GM23248 (cell line): ENCODE results near the gene SPDYA. TPM values are rescaled to one million over a fixed set of nuclear protein-coding genes. Genes with fewer than 3 reads are reported as not detected.

ENCODE experiments used
- DNase-seq: peaks from one replicate; pipeline ENCODE4 v3.0.0-alpha.2; 2015
- H2AFZ ChIP-seq: fragments of 200-600 bp; sonication (generic); 2 replicates; pipeline ENCODE4 v1.6.1; 2016; ENCODE audit warnings: antibody characterized with exemption
- H3F3A ChIP-seq: fragments of 200-600 bp; sonication (generic); 2 replicates; pipeline ENCODE4 v1.6.1; 2016; ENCODE audit warnings: mild to moderate bottlenecking, antibody characterized with exemption, mixed run types; ENCODE audit not compliant: insufficient read depth
- H3K27ac ChIP-seq: fragments of 200-600 bp; sonication (generic); 2 replicates; pipeline ENCODE4 v1.5.1; 2016; ENCODE audit warnings: mild to moderate bottlenecking
- H3K27me3 ChIP-seq: fragments of 200-600 bp; sonication (generic); replicated peaks from 2 replicates; pipeline ENCODE4 v1.6.1; 2016; ENCODE audit warnings: mild to moderate bottlenecking; ENCODE audit not compliant: insufficient read depth
- H3K36me3 ChIP-seq: fragments of 200-600 bp; sonication (generic); 2 replicates; pipeline ENCODE4 v1.6.1; 2016; ENCODE audit warnings: low read depth, mild to moderate bottlenecking
- H3K4me1 ChIP-seq: fragments of 200-600 bp; sonication (generic); 2 replicates; pipeline ENCODE4 v1.6.1; 2016; ENCODE audit warnings: mild to moderate bottlenecking; ENCODE audit not compliant: insufficient read depth
- H3K4me2 ChIP-seq: fragments of 200-600 bp; sonication (generic); one replicate; pipeline ENCODE4 v1.6.1; 2016; ENCODE audit warnings: mild to moderate bottlenecking; ENCODE audit not compliant: unreplicated experiment
- H3K4me3 ChIP-seq: fragments of 200-600 bp; sonication (generic); 2 replicates; pipeline ENCODE4 v1.5.1; 2016; ENCODE audit warnings: mild to moderate bottlenecking
- H3K79me2 ChIP-seq: fragments of 200-600 bp; sonication (generic); 2 replicates; pipeline ENCODE4 v1.6.1; 2016; ENCODE audit warnings: mild to moderate bottlenecking; ENCODE audit not compliant: insufficient read depth
- H3K9ac ChIP-seq: fragments of 200-600 bp; sonication (generic); 2 replicates; pipeline ENCODE4 v1.6.1; 2016; ENCODE audit warnings: mild to moderate bottlenecking
- H3K9me2 ChIP-seq: fragments of 200-600 bp; sonication (generic); 2 replicates; pipeline ENCODE4 v1.6.1; 2016; ENCODE audit warnings: mixed run types, mild to moderate bottlenecking, moderate library complexity; ENCODE audit not compliant: insufficient read depth
- H3K9me3 ChIP-seq: fragments of 200-600 bp; sonication (generic); one replicate; pipeline ENCODE4 v1.6.1; 2017; ENCODE audit warnings: low read depth
- H4K20me1 ChIP-seq: fragments of 200-600 bp; sonication (generic); 2 replicates; pipeline ENCODE4 v1.6.0; 2016; ENCODE audit not compliant: insufficient read depth
- EZH2 ChIP-seq: fragments of 200-600 bp; sonication (generic); IDR thresholded peaks from 2 replicates; pipeline ENCODE4 v1.6.1; 2018; ENCODE audit warnings: antibody characterized with exemption, mild to moderate bottlenecking; ENCODE audit not compliant: insufficient read depth, poor library complexity, severe bottlenecking
- EZH2phosphoT487 ChIP-seq: fragments of 200-600 bp; sonication (generic); IDR thresholded peaks from 2 replicates; pipeline ENCODE4 v1.6.1; 2018; ENCODE audit warnings: antibody characterized with exemption, moderate library complexity, mild to moderate bottlenecking, low read depth; ENCODE audit not compliant: insufficient read depth
- WGBS, 2 experiments: methylation state at CpG; one replicate each; pipeline ENCODE4 v1.1.6; 2015 to 2017; ENCODE audit warnings: low lambda C conversion rate in 2 of 2, low coverage in 1 of 2; ENCODE audit errors: missing lambda C conversion rate in 2 of 2; 5-methylcytosine and 5-hydroxymethylcytosine counted together
- in situ Hi-C: fragments of 300-500 bp; cut with MboI; formaldehyde crosslinking; loops from 2 replicates; pipeline ENCODE4 v1.15.0; 2020
- polyA plus RNA-seq: library from polyadenylated mRNA; unstranded; fragments of >200 nt; fragmentation: Nextera tagmentation; extraction: Ambion mirVana; gene quantifications from 2 replicates; pipeline ENCODE4 v1.2.1, GENCODE V29; 2016
- total RNA-seq: library from RNA; depleted of rRNA; stranded (reverse); fragments of >200 nt; shearing (Covaris generic); gene quantifications from 2 replicates; pipeline ENCODE4 v1.2.3, GENCODE V29; 2014; rRNA removed

Gene SPDYA
- total RNA-seq (not detected in 2 replicates), polyA plus RNA-seq (0.56 and 1.2 TPM in 2 replicates)

- peak; percentile 81 for DNase-seq
- H3K9ac ChIP-seq, result peak within 1 kb of the TSS; percentile 65; the same call in 1 of the 2 replicates
Measured at GRCh38 chr2:28810384-28811285, at the start of gene SPDYA. Gene SPDYA, plus strand, starts transcription at chr2:28810834. Its CDS starts 5,181 bp downstream, at chr2:28816015.

GRCh38 chr2:28761420-28761819 lies 49.2 kb upstream of the SPDYA start:
- no peaks in the 10 kb centered on the region for H3K9me2 ChIP-seq
- no peaks in the 10 kb centered on the region for H3K9me3 ChIP-seq
- no peak overlapping the region for H3K9ac ChIP-seq
- no peak overlapping the region for H2AFZ ChIP-seq
- 98% methylated on average over 3 of the region's 3 CpGs for WGBS, 2 experiments
- H3K4me2 ChIP-seq, result no peak overlapping the region
- 0 out of 2 replicates have a peak, but pooled peaks cover 6% of the 10 kb centered on the region for H3K36me3 ChIP-seq
- H3K79me2 ChIP-seq, result peaks cover 100% of the 10 kb centered on the region
- H3K27ac ChIP-seq, result no peak overlapping the region
- TF ChIP-seq EZH2phosphoT487 (no peak), EZH2 (no peak)
- no peak overlapping the region for H3K4me3 ChIP-seq
- in situ Hi-C loops, result no loop called here
- H3K27me3 ChIP-seq, result no peaks in the 10 kb centered on the region
- peaks cover 24% of the 10 kb centered on the region for H3F3A ChIP-seq
- H4K20me1 ChIP-seq, result peaks cover 89% of the 10 kb centered on the region
- no peak for DNase-seq
- H3K4me1 ChIP-seq, result peaks cover 42% of the 10 kb centered on the region

More at GRCh38 chr2:28810384-28811285, at the start of gene SPDYA:
- no peak for TF ChIP-seq EZH2
- TF ChIP-seq EZH2phosphoT487, result no peak
- Histone ChIP-seq H3K36me3 (peaks cover 15% of the 10 kb centered on the region; the same call in 1 of the 2 replicates), H4K20me1 (no peaks in the 10 kb centered on the region), H3K79me2 (no peaks in the 10 kb centered on the region), H3F3A (peaks cover 39% of the 10 kb centered on the region), H3K4me3 (peak within 1 kb of the TSS; percentile 76), H3K4me1 (no peaks in the 10 kb centered on the region), H2AFZ (peak within 1 kb of the TSS; percentile 81), H3K9me2 (no peaks in the 10 kb centered on the region), H3K27me3 (no peaks in the 10 kb centered on the region), H3K9me3 (no peaks in the 10 kb centered on the region), H3K27ac (no peak within 1 kb of the TSS), H3K4me2 (peak within 1 kb of the TSS; percentile 87)
- in situ Hi-C loops, result no loop called here
- WGBS, 2 experiments, result 11 to 13% methylated on average over 65 to 68 of the region's 97 CpGs

GRCh38 chr2:28764909-28765711 lies 45.5 kb upstream of the SPDYA start:
- Histone ChIP-seq H3K79me2 (peaks cover 100% of the 10 kb centered on the region), H3K36me3 (0 out of 2 replicates have a peak, but pooled peaks cover 3% of the 10 kb centered on the region), H3K4me3 (no peak overlapping the region), H3K4me1 (peaks cover 25% of the 10 kb centered on the region), H3K27ac (0 out of 2 replicates have a peak overlapping the region, but pooled peaks have one; percentile 0), H3K9ac (no peak overlapping the region), H3K27me3 (no peaks in the 10 kb centered on the region), H3K4me2 (peak overlapping the region; percentile 2), H3K9me2 (no peaks in the 10 kb centered on the region), H4K20me1 (peaks cover 80% of the 10 kb centered on the region), H3K9me3 (no peaks in the 10 kb centered on the region), H3F3A (peaks cover 22% of the 10 kb centered on the region), H2AFZ (no peak overlapping the region)
- DNase-seq, result peak; percentile 64
- in situ Hi-C loops, result no loop called here
- 73 to 75% methylated on average over 8 of the region's 8 CpGs for WGBS, 2 experiments
- TF ChIP-seq EZH2phosphoT487 (peak; percentile 81), EZH2 (no peak)

GRCh38 chr2:28766070-28766469 lies 44.6 kb upstream of the SPDYA start:
- peaks cover 22% of the 10 kb centered on the region for H3F3A ChIP-seq
- no peak for TF ChIP-seq EZH2
- no peak for TF ChIP-seq EZH2phosphoT487
- H3K9me2 ChIP-seq, result no peaks in the 10 kb centered on the region
- H3K36me3 ChIP-seq, result 0 out of 2 replicates have a peak, but pooled peaks cover 3% of the 10 kb centered on the region
- H4K20me1 ChIP-seq, result peaks cover 70% of the 10 kb centered on the region
- H3K27me3 ChIP-seq, result no peaks in the 10 kb centered on the region
- H3K9me3 ChIP-seq, result no peaks in the 10 kb centered on the region
- H3K4me3 ChIP-seq, result no peak overlapping the region
- peak overlapping the region; percentile 2 for H3K4me2 ChIP-seq
- peaks cover 25% of the 10 kb centered on the region for H3K4me1 ChIP-seq
- 77 to 79% methylated on average over 2 of the region's 2 CpGs for WGBS, 2 experiments
- no peak overlapping the region for H3K9ac ChIP-seq
- no peak overlapping the region for H3K27ac ChIP-seq
- peaks cover 99% of the 10 kb centered on the region for H3K79me2 ChIP-seq
- H2AFZ ChIP-seq, result no peak overlapping the region
- in situ Hi-C loops, result no loop called here
- DNase-seq, result no peak
